CD4-positive, alpha-beta T cell (primary cell): ENCODE measurements around the gene MOB1A. TPM values are rescaled to one million over a fixed set of nuclear protein-coding genes. Genes with fewer than 3 reads are reported as not detected.

ENCODE experiments used
- ATAC-seq: fragments of 200-7000 bp; cut with Tn5 transposase; one replicate; pipeline ENCODE4 v1.10.0; 2022; ENCODE audit warnings: mild to moderate bottlenecking; ENCODE audit not compliant: poor library complexity
- CTCF ChIA-PET: fragments of 350-600 bp; sonication (Branson Sonifier 250); formaldehyde crosslinking; loops from one replicate; lab custom pipeline; 2021; ENCODE audit warnings: antibody characterized with exemption, inconsistent platforms; lab: Charles Lee
- POLR2A ChIA-PET: fragments of 350-600 bp; sonication (Branson Sonifier 250); formaldehyde crosslinking; loops from one replicate; lab custom pipeline; 2021; ENCODE audit warnings: antibody characterized with exemption, inconsistent platforms; lab: Charles Lee
- DNase-seq, 14 experiments: peaks; one replicate each; pipeline ENCODE4 v3.0.0-alpha.2; 2013 to 2020; ENCODE audit warnings: mixed read lengths in 2 of 14
- H3K27ac ChIP-seq, 2 donors: one replicate each; pipeline versions ENCODE4 v1.5.1 to v1.7.0; 2013; ENCODE audit warnings: low read length in 2 of 2, low read depth in 1 of 2, mild to moderate bottlenecking in 1 of 2
- H3K27me3 ChIP-seq, 2 experiments: 1 replicate in 1 of 2; 2 replicates in 1 of 2; pipeline versions ENCODE4 v1.6.1 to v1.7.0; 2013; ENCODE audit warnings: low read length in 2 of 2, control low read depth in 1 of 2, mild to moderate bottlenecking in 1 of 2, moderate library complexity in 1 of 2; ENCODE audit not compliant: insufficient read depth in 2 of 2, control insufficient read depth in 1 of 2
- H3K36me3 ChIP-seq: one replicate; pipeline ENCODE4 v1.6.1; 2013; ENCODE audit warnings: low read length, control low read depth; ENCODE audit not compliant: insufficient read depth
- H3K4me1 ChIP-seq: one replicate; pipeline ENCODE4 v1.6.1; 2013; ENCODE audit warnings: low read length, control low read depth; ENCODE audit not compliant: insufficient read depth
- H3K4me3 ChIP-seq: one replicate; pipeline ENCODE4 v1.5.1; 2013; ENCODE audit warnings: mild to moderate bottlenecking, low read length, moderate library complexity
- H3K9me3 ChIP-seq, 2 experiments: 1 replicate in 1 of 2; 2 replicates in 1 of 2; pipeline versions ENCODE4 v1.6.1 to v1.7.0; 2013; ENCODE audit warnings: low read length in 2 of 2, mild to moderate bottlenecking in 2 of 2, control low read depth in 1 of 2, moderate library complexity in 1 of 2; ENCODE audit not compliant: control insufficient read depth in 1 of 2, insufficient read depth in 1 of 2
- H3K27ac Mint-ChIP-seq: one replicate; pipeline ENCODE4 v1.8.0; 2020; ENCODE audit warnings: mixed read lengths
- H3K27me3 Mint-ChIP-seq: one replicate; pipeline ENCODE4 v1.8.0; 2021; ENCODE audit warnings: mixed read lengths
- H3K36me3 Mint-ChIP-seq: one replicate; pipeline ENCODE4 v1.8.0; 2021; ENCODE audit warnings: low read depth, mixed read lengths
- H3K4me1 Mint-ChIP-seq: one replicate; pipeline ENCODE4 v1.8.0; 2021; ENCODE audit warnings: low read depth, mixed read lengths
- H3K4me3 Mint-ChIP-seq: one replicate; pipeline ENCODE4 v1.8.0; 2020; ENCODE audit warnings: mild to moderate bottlenecking, mixed read lengths
- H3K9me3 Mint-ChIP-seq: one replicate; pipeline ENCODE4 v1.8.0; 2020; ENCODE audit warnings: mixed read lengths
- CTCF ChIP-seq: fragments of 200-600 bp; IDR thresholded peaks from one replicate; pipeline ENCODE4 v1.8.0; 2022; ENCODE audit warnings: antibody characterized with exemption, mild to moderate bottlenecking
- intact Hi-C, 2 experiments: fragments of 100-400 bp; cut with DNase I in 1 of 2; cut with micrococcal nuclease in 1 of 2; formaldehyde crosslinking; loops; one replicate each; pipeline versions ENCODE4 v1.15.1 to v1.9.0; 2023 to 2025; cut with DNase I, micrococcal nuclease
- polyA plus RNA-seq, 2 donors: library from polyadenylated mRNA; unstranded; fragments of 120-200 nt; gene quantifications; one replicate each; pipeline ENCODE4 v1.2.1, GENCODE V29; 2013
- total RNA-seq, 174 experiments: library from RNA in 2 of 174; stranded (reverse) in 2 of 174; gene quantifications; one replicate each; pipeline ENCODE4 v1.2.3 and lab custom pipeline; 2021 to 2026

The MOB1A gene
- total RNA-seq (100 to 1,000 TPM; 150 to 159 TPM), total RNA-seq (lab: John Stamatoyannopoulos, UW) (262 to 507 (median 354) reads per million in 172 experiments)
- polyA plus RNA-seq (2013, experiment 1 of 2) = 96.7 TPM
- polyA plus RNA-seq (2013, experiment 2 of 2) = 90.4 TPM

GRCh38 chr2:74178211-74179062, at the start of gene MOB1A:
Gene MOB1A, minus strand, starts transcription at chr2:74178879. Its CDS starts 205 bp downstream, at chr2:74178674.
- DNase-seq = peak; percentile 93 to 99 (median 97)
- H3K36me3 Mint-ChIP-seq = peaks cover 37% of the 10 kb centered on the region
- H3K4me3 ChIP-seq = peak within 1 kb of the TSS; percentile 62
- CTCF ChIA-PET = interaction anchor here (0.7 to 4.1 kb wide), 12 partner anchors 14 to 489 kb away, joined by 3 to 35 read pairs (median 6); partner anchors contain the start of genes BOLA3, MTHFD2, STAMBP and TPRKB
- peaks cover 39% of the 10 kb centered on the region for H3K4me1 Mint-ChIP-seq
- peak; percentile 95 for ATAC-seq
- H3K36me3 ChIP-seq = no peaks in the 10 kb centered on the region
- POLR2A ChIA-PET = interaction anchor here (0.5 to 2.9 kb wide), 38 partner anchors 10 to 792 kb away, joined by 3 to 105 read pairs (median 5); partner anchors contain the start of genes ALMS1, BOLA3, C2orf81 and DGUOK
- no peaks in the 10 kb centered on the region for H3K9me3 ChIP-seq
- no peak for TF ChIP-seq CTCF
- no peaks in the 10 kb centered on the region for H3K27me3 ChIP-seq
- H3K27me3 Mint-ChIP-seq = no peaks in the 10 kb centered on the region
- H3K4me3 Mint-ChIP-seq = peak within 1 kb of the TSS; percentile 95
- intact Hi-C loops = loop anchor here in 1 of 2 experiments (1.0 to 5.0 kb wide), 5 partner anchors 21 to 440 kb away; no protein-coding TSS in a partner anchor
- peak within 1 kb of the TSS; percentile 91 for H3K27ac Mint-ChIP-seq
- peaks cover 35% of the 10 kb centered on the region for H3K4me1 ChIP-seq
- H3K27ac ChIP-seq = peak within 1 kb of the TSS; percentile 89 to 96
- no peaks in the 10 kb centered on the region for H3K9me3 Mint-ChIP-seq

GRCh38 chr2:74227646-74228045, 49.0 kb upstream of the MOB1A start:
- H3K4me3 Mint-ChIP-seq = no peak overlapping the region
- Histone ChIP-seq H3K27me3 (no peaks in the 10 kb centered on the region), H3K4me3 (no peak overlapping the region), H3K36me3 (no peaks in the 10 kb centered on the region), H3K27ac (no peak overlapping the region), H3K4me1 (no peaks in the 10 kb centered on the region), H3K9me3 (no peaks in the 10 kb centered on the region)
- TF ChIP-seq CTCF = no peak
- ChIA-PET CTCF (no interaction called here), POLR2A (no interaction called here)
- no peak overlapping the region for H3K27ac Mint-ChIP-seq
- peaks cover 8% of the 10 kb centered on the region for H3K36me3 Mint-ChIP-seq
- no peaks in the 10 kb centered on the region for H3K4me1 Mint-ChIP-seq
- DNase-seq (no peak), ATAC-seq (no peak)
- intact Hi-C loops = no loop called here
- no peaks in the 10 kb centered on the region for H3K9me3 Mint-ChIP-seq
- no peaks in the 10 kb centered on the region for H3K27me3 Mint-ChIP-seq

GRCh38 chr2:74226648-74227213, 48.1 kb upstream of the MOB1A start:
- Histone ChIP-seq H3K36me3 (no peaks in the 10 kb centered on the region), H3K27ac (no peak overlapping the region), H3K4me3 (no peak overlapping the region), H3K9me3 (no peaks in the 10 kb centered on the region), H3K27me3 (no peaks in the 10 kb centered on the region), H3K4me1 (no peaks in the 10 kb centered on the region)
- TF ChIP-seq CTCF = no peak
- no peaks in the 10 kb centered on the region for H3K27me3 Mint-ChIP-seq
- H3K27ac Mint-ChIP-seq = no peak overlapping the region
- intact Hi-C loops = no loop called here
- peaks cover 8% of the 10 kb centered on the region for H3K36me3 Mint-ChIP-seq
- no peak overlapping the region for H3K4me3 Mint-ChIP-seq
- CTCF ChIA-PET = no interaction called here
- no peak for ATAC-seq
- POLR2A ChIA-PET = no interaction called here
- H3K4me1 Mint-ChIP-seq = no peaks in the 10 kb centered on the region
- DNase-seq = no peak
- no peaks in the 10 kb centered on the region for H3K9me3 Mint-ChIP-seq
